PC-3 (cell line): ENCODE measurements around the gene CLMN. TPM values are rescaled to one million over a fixed set of nuclear protein-coding genes. Genes with fewer than 3 reads are reported as not detected.

Source experiments
- ATAC-seq: fragments of 200-7000 bp; cut with Tn5 transposase; 2 replicates; pipeline ENCODE4 v1.9.1; 2020; ENCODE audit warnings: mild to moderate bottlenecking, moderate library complexity
- BruUV-seq: library from RNA; stranded (reverse); fragments of 400-500 nt; replicated peaks from 2 replicates; lab custom pipeline; 2021; lab: Mats Ljungman, UMichigan
- CTCF ChIA-PET: fragments of 300-600 bp; sonication (Branson Sonifier 250); formaldehyde crosslinking; loops from one replicate; lab custom pipeline; 2022; ENCODE audit warnings: antibody characterized with exemption; lab: Charles Lee
- POLR2A ChIA-PET: fragments of 300-600 bp; sonication (Branson Sonifier 250); formaldehyde crosslinking; loops from one replicate; lab custom pipeline; 2022; ENCODE audit warnings: antibody characterized with exemption; ENCODE audit not compliant: unreplicated experiment; lab: Charles Lee
- DNase-seq: peaks from one replicate; pipeline ENCODE4 v3.0.0-alpha.2; 2015
- H2AFZ ChIP-seq: fragments of 300-600 bp; sonication (generic); 2 replicates; pipeline ENCODE4 v1.6.0; 2016; ENCODE audit warnings: antibody characterized with exemption, low read length
- H3F3A ChIP-seq: fragments of 300-600 bp; sonication (generic); one replicate; pipeline ENCODE4 v1.6.0; 2017; ENCODE audit warnings: antibody characterized with exemption, low read length, control low read depth, mild to moderate bottlenecking; ENCODE audit not compliant: unreplicated experiment
- H3K27ac ChIP-seq: fragments of 300-600 bp; sonication (generic); 2 replicates; pipeline ENCODE4 v1.5.1; 2016; ENCODE audit warnings: mild to moderate bottlenecking, low read length
- H3K27me3 ChIP-seq: fragments of 300-600 bp; sonication (generic); 2 replicates; pipeline ENCODE4 v1.6.1; 2016; ENCODE audit warnings: low read length, mixed read lengths
- H3K36me3 ChIP-seq: fragments of 300-600 bp; sonication (generic); 2 replicates; pipeline ENCODE4 v1.6.1; 2016; ENCODE audit warnings: low read depth, mixed run types, low read length, mixed read lengths
- H3K4me1 ChIP-seq: fragments of 300-600 bp; sonication (generic); 2 replicates; pipeline ENCODE4 v1.5.1; 2016; ENCODE audit warnings: low read length; ENCODE audit not compliant: insufficient read depth
- H3K4me2 ChIP-seq: fragments of 300-600 bp; sonication (generic); 2 replicates; pipeline ENCODE4 v1.6.0; 2016; ENCODE audit warnings: low read length
- H3K4me3 ChIP-seq: fragments of 300-600 bp; sonication (generic); 2 replicates; pipeline ENCODE4 v1.5.1; 2016; ENCODE audit warnings: mild to moderate bottlenecking, low read length, mixed read lengths
- H3K79me2 ChIP-seq: fragments of 300-600 bp; sonication (generic); 2 replicates; pipeline ENCODE4 v1.6.1; 2017; ENCODE audit warnings: low read length, mixed read lengths
- H3K9ac ChIP-seq: fragments of 300-600 bp; sonication (generic); 2 replicates; pipeline ENCODE4 v1.6.0; 2016; ENCODE audit warnings: mild to moderate bottlenecking, low read length
- H3K9me2 ChIP-seq: fragments of 300-600 bp; sonication (generic); replicated peaks from 2 replicates; pipeline ENCODE4 v1.6.1; 2016; ENCODE audit warnings: mixed run types, low read length, mixed read lengths
- H3K9me3 ChIP-seq: fragments of 300-600 bp; sonication (generic); 2 replicates; pipeline ENCODE4 v1.6.1; 2016; ENCODE audit warnings: low read length, mixed read lengths
- H4K20me1 ChIP-seq: fragments of 300-600 bp; sonication (generic); 2 replicates; pipeline ENCODE4 v1.6.1; 2016; ENCODE audit warnings: low read length, mixed read lengths
- CTCF ChIP-seq: fragments of 300-600 bp; sonication (generic); conservative IDR thresholded peaks from 2 replicates; pipeline ENCODE4 v1.5.1; 2017; ENCODE audit warnings: antibody characterized with exemption, low read depth, mild to moderate bottlenecking, low read length
- EZH2 ChIP-seq: fragments of 300-600 bp; sonication (generic); IDR thresholded peaks from one replicate; pipeline ENCODE4 v1.6.1; 2017; ENCODE audit warnings: antibody characterized with exemption, mild to moderate bottlenecking, low read length; ENCODE audit not compliant: unreplicated experiment
- EZH2phosphoT487 ChIP-seq: fragments of 300-600 bp; sonication (generic); IDR thresholded peaks from 2 replicates; pipeline ENCODE4 v1.6.1; 2018; ENCODE audit warnings: mild to moderate bottlenecking, antibody characterized with exemption, low read length, borderline replicate concordance
- intact Hi-C: fragments of 100-400 bp; cut with micrococcal nuclease; formaldehyde crosslinking; loops from 2 replicates; pipeline ENCODE4 v1.9.0; 2023
- total RNA-seq: library from RNA; depleted of rRNA; stranded (reverse); fragments of >200 nt; gene quantifications from 2 replicates; pipeline ENCODE4 v1.2.3, GENCODE V29; 2014

Gene CLMN
- total RNA-seq, 1 experiment from 2014 or later: 3.5 TPM

GRCh38 chr14:95233702-95234241, 85.9 kb downstream of the CLMN start:
- no peaks in the 10 kb centered on the region for H3K9me2 ChIP-seq
- H3K9ac ChIP-seq: no peak overlapping the region
- H3K4me1 ChIP-seq: no peaks in the 10 kb centered on the region
- H3F3A ChIP-seq: no peaks in the 10 kb centered on the region
- ChIA-PET POLR2A (no interaction called here), CTCF (no interaction called here)
- H3K27ac ChIP-seq: no peak overlapping the region
- DNase-seq (no peak), ATAC-seq (no peak)
- H3K9me3 ChIP-seq: no peaks in the 10 kb centered on the region
- TF ChIP-seq EZH2: no peak
- no peaks in the 10 kb centered on the region for H4K20me1 ChIP-seq
- H3K4me3 ChIP-seq: no peak overlapping the region
- intact Hi-C loops: no loop called here
- H3K4me2 ChIP-seq: no peak overlapping the region
- BruUV-seq: no TSS peak
- no peaks in the 10 kb centered on the region for H3K79me2 ChIP-seq
- H3K27me3 ChIP-seq: no peaks in the 10 kb centered on the region
- no peak overlapping the region for H2AFZ ChIP-seq
- H3K36me3 ChIP-seq: no peaks in the 10 kb centered on the region

- POLR2A ChIA-PET: no interaction called here
These were observed 86.7 kb downstream of the CLMN start for GRCh38 chr14:95232894-95233584.

GRCh38 chr14:95231966-95232633, 87.6 kb downstream of the CLMN start:
- ChIA-PET POLR2A (no interaction called here), CTCF (no interaction called here)
- no peak overlapping the region for H3K4me3 ChIP-seq
- DNase-seq (no peak), ATAC-seq (no peak)
- H3K9me2 ChIP-seq: no peaks in the 10 kb centered on the region
- no peaks in the 10 kb centered on the region for H3K79me2 ChIP-seq
- no peak overlapping the region for H3K4me2 ChIP-seq
- H4K20me1 ChIP-seq: no peaks in the 10 kb centered on the region
- H3K27me3 ChIP-seq: no peaks in the 10 kb centered on the region
- H3K9ac ChIP-seq: no peak overlapping the region
- TF ChIP-seq CTCF (no peak), EZH2phosphoT487 (no peak), EZH2 (no peak)
- intact Hi-C loops: no loop called here
- H3K36me3 ChIP-seq: no peaks in the 10 kb centered on the region
- no peaks in the 10 kb centered on the region for H3F3A ChIP-seq
- no peak overlapping the region for H2AFZ ChIP-seq
- H3K9me3 ChIP-seq: no peaks in the 10 kb centered on the region
- no peaks in the 10 kb centered on the region for H3K4me1 ChIP-seq
- BruUV-seq: no TSS peak
- H3K27ac ChIP-seq: no peak overlapping the region

More at GRCh38 chr14:95232894-95233584, 86.7 kb downstream of the CLMN start:
- no peaks in the 10 kb centered on the region for H3K27me3 ChIP-seq
- H3K9me3 ChIP-seq: no peaks in the 10 kb centered on the region
- CTCF ChIA-PET: no interaction called here
- no peaks in the 10 kb centered on the region for H3F3A ChIP-seq
- TF ChIP-seq EZH2phosphoT487 (no peak), EZH2 (no peak), CTCF (no peak)
- intact Hi-C loops: no loop called here
- no peak overlapping the region for H3K9ac ChIP-seq
- no peaks in the 10 kb centered on the region for H3K79me2 ChIP-seq
- DNase-seq (no peak), ATAC-seq (no peak)
- no peaks in the 10 kb centered on the region for H3K36me3 ChIP-seq
- H3K4me3 ChIP-seq: no peak overlapping the region
- no peak overlapping the region for H3K27ac ChIP-seq
- no TSS peak for BruUV-seq
- no peaks in the 10 kb centered on the region for H3K4me1 ChIP-seq
- no peaks in the 10 kb centered on the region for H3K9me2 ChIP-seq
- no peaks in the 10 kb centered on the region for H4K20me1 ChIP-seq
- H3K4me2 ChIP-seq: no peak overlapping the region
- no peak overlapping the region for H2AFZ ChIP-seq
